Endometrial microvascular endothelial cells (primary cell): ENCODE data around the gene DTX3L. TPM values are rescaled to one million over a fixed set of nuclear protein-coding genes. Genes with fewer than 3 reads are reported as not detected.

Experiments
- in situ Hi-C: cut with HindIII; loops from 2 replicates; pipeline ENCODE4 v1.10.0; 2017; ENCODE audit warnings: low sequenced_read_pairs, low pct_unique_long_range_greater_than_20kb; ENCODE audit errors: inconsistent ontology term
- total RNA-seq: library from RNA; depleted of rRNA; stranded (reverse); fragments of >200 nt; gene quantifications from one replicate; pipeline ENCODE4 v1.2.3, GENCODE V29; 2015; ENCODE audit errors: inconsistent ontology term

The DTX3L gene
- total RNA-seq, 1 donor from 2014 or later: 35.1 TPM

GRCh38 chr3:122594025-122594424, 29.9 kb downstream of the DTX3L start:
- in situ Hi-C loops: no loop called here

GRCh38 chr3:122598151-122598550, 34.0 kb downstream of the DTX3L start:
- in situ Hi-C loops: no loop called here

DNA sequence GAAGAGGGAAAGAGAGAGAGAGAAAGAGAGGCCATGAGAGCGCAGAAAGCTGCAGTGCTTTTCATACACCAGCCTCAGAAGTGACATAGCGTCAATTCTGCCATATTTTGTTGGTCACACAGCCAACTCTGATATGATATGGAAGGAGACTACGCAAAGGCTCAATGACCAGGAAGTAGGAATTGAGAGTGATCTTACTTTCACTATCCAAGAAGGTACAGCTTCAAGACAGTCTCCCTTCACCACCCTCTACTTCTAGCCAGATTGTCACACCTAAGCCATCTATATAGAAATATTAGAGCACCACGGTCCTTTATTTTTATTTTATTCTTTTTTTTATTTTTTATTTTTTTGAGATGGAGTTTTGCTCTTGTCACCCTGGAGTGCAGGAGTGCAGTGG, 34.4 kb downstream of the DTX3L start:
- in situ Hi-C loops: no loop called here

GRCh38 chr3:122602011-122602710, 38.0 kb downstream of the DTX3L start:
- in situ Hi-C loops: no loop called here

- in situ Hi-C loops: no loop called here
Observed at GRCh38 chr3:122603056-122603455, 38.9 kb downstream of the DTX3L start.

DNA sequence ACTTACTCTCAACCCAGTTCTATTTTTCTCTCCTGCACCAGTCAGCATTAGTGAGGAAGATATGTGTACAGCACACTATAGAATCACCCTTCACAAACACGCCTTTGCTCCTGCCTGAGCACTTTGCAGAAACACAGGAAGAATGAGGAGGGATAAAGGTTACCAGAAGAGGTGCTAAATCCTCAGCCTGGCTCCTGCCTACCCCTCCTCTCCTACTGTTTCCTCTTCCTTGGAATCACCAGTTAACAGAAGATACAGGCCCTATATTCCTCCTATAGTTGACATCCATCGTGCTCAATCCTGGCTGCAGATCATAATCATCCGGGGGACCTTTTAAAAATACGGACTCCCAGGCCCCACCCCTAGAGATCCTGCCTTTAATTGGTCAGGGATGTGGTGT, 42.2 kb downstream of the DTX3L start:
- in situ Hi-C loops: no loop called here

- in situ Hi-C loops: no loop called here
Observed at GRCh38 chr3:122608916-122609315, 44.8 kb downstream of the DTX3L start.

DNA sequence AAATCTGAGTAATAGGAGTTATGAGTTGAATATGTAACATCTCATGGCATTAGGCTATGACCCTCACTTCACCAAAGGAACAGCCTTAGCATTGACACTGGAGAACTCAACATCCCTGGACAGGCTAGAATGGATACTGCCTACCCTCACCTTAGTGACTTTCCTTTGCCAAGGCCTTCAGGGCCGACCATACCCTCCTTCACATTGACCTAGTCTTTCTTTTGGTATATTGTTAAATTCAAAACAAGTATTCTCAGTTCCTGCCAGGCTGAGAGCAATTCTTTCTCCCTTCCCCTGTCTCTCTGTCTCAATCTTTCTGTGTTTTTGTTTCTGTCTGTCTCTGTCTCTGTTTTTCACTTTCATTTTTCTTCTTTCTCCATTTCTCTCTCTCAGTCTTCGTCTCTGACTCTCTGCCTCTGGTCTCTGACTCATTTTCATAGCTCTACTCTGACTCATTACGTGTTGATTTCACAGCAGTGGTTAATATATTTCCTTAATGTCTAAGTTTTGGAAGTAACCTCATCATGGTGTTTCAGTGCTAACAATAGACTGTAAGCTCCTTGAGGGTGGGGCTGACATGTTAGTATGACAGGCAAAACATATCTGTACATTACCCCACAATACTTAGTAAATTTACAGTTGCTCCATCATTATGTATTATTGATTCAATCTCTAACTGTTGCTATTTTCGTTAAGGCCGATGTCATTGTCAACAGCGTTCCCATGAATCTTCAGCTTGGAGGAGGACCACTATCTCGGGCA, 45.8 kb downstream of the DTX3L start:
- in situ Hi-C loops: no loop called here

- in situ Hi-C loops: no loop called here
Observed at GRCh38 chr3:122612696-122613095, 48.6 kb downstream of the DTX3L start.

GRCh38 chr3:122615303-122615702, 51.2 kb downstream of the DTX3L start:
- in situ Hi-C loops: no loop called here

DNA sequence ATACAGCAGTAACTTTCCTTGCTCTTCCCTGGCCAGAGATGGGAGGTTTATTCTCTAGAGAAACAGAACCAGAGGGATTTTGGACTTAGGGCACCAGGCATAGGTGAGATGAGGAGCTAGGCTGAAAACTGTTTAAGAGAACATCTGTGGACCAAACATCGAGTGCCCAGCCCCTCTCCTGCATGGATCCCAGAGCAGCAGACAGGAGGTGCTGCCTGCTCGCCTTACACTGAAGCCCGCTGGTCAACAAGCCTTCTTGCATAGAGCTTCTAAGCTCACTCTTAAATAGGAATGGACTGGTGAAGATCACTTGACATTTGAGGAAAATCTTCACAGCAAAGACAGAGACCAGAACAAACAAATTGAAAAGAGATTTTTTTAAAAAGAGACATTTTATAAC, 54.5 kb downstream of the DTX3L start:
- in situ Hi-C loops: no loop called here

- in situ Hi-C loops: no loop called here
Observed at GRCh38 chr3:122619040-122619439, 54.9 kb downstream of the DTX3L start.

DNA sequence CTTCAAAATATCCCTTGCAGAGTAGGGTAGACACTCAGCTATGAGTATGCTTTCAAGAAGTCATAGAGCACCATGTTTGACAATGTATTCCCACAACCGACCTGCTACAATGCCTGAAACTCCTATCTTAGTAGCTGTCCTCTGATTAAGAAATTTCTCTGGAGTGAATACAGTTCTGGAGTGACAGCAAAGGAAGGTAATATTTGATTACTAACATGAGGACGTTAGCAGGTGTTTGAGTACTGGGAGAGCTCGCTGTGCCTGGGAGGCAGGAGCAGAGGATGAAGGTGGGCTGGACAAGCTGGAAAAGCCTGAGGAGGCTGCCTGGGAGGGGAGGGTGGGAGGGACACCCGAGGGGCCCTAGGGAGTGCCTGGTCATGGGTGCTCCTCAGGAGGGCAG, 56.3 kb downstream of the DTX3L start:
- in situ Hi-C loops: no loop called here

- in situ Hi-C loops: no loop called here
Observed at GRCh38 chr3:122621112-122621511, 57.0 kb downstream of the DTX3L start.

DNA sequence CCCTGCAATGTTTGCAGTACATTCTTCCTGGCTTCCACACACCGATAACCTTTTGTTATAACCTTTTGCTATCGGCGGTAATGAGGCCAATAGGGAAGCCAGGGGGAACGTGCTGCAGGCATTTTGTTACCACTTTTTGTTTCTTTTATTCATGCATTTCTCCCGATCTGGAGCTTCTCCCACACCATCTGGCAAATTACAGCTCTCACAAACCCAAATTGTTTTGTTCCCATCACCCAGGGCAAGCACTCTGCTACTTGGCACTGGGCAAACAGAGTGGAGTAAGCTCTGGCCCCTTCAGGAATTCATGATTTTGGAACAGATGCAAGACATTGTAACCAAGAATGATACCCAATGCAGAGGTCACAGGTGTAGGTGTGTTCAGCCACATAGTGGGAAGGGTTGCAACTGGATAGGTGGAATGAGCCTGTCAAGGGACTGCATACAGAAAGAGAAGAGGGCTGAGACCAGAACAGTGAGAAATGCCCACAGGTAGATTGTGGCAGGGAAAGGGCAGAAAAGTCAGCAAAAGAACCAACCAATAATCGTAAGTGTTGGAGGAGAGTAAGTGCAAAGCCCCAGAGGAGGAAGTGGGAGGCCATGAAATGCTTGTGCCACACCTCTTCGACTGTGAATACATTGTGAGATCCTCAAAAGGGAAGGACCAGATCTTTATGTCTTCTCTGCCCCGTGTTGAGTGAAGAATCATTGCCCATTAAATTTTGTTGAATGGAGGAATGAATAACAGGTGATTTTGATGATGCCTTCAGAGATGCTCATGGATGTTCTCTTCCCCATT, 59.1 kb downstream of the DTX3L start:
- in situ Hi-C loops: no loop called here

Other genes with a start within 250 kb of the DTX3L start
- gene CSTA, start 239.1 kb upstream of the DTX3L start, total RNA-seq: not detected
- 19.1 TPM for gene MIX23, start 181.1 kb upstream of the DTX3L start, total RNA-seq
- gene FAM162A, start 180.2 kb upstream of the DTX3L start, total RNA-seq: 21.2 TPM
- gene WDR5B, start 148.3 kb upstream of the DTX3L start, total RNA-seq: 5.9 TPM
- gene KPNA1, start 49.4 kb upstream of the DTX3L start, total RNA-seq: 53.6 TPM
- gene PARP9, start within 50 bp of the DTX3L start, total RNA-seq: 36.3 TPM
- 1.9 TPM for gene PARP15, start 13.3 kb downstream of the DTX3L start, total RNA-seq
- 63.3 TPM for gene PARP14, start 116.5 kb downstream of the DTX3L start, total RNA-seq
- 8.4 TPM for gene HSPBAP1, start 229.5 kb downstream of the DTX3L start, total RNA-seq
- gene SLC49A4, start 230.7 kb downstream of the DTX3L start, total RNA-seq: 12.0 TPM